ENCODE data around the gene LCN10. TPM values are rescaled to one million over a fixed set of nuclear protein-coding genes. Genes with fewer than 3 reads are reported as not detected.
"Not testable (repeated sequence)": the region's sequence is repeated elsewhere in the genome, so short reads cannot be mapped to it uniquely, and the experiment has no call there.

The LCN10 gene
- total and polyA plus RNA-seq, 5 donors from 2014 or later, result 0.30 to 3.9 (median 2.6) TPM

DNA sequence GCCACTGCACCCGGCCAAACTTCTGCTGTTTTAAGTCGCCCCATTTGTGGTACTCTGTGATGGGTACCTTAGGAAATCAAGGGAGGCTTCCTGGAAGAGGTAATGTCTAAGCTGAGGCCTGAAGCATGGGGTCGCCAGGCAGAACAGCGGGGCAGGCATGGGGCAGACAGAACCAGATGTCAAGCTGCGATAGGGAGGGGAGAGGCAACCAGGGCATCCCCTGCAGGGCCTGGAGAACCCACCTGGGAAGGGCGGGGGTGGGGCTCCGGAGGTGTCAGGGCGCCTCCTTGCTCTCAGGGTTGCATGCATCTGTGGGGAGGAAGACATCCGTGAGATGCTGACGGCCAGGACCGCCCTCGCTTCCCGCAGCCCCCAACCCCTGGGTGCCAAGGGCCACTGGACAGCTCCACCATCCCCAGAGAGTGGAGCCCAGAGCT, 18.8 kb upstream of the LCN10 start:
- H3K4me3 ChIP-seq (ENCODE audit: low read depth, low read length), result no peak overlapping the region
- H3K4me1 ChIP-seq (ENCODE audit: control insufficient read depth, insufficient read depth, low read length, poor library complexity, severe bottlenecking), result peaks cover 6% of the 10 kb centered on the region
- Mint-ChIP-seq H3K36me3 (no peaks in the 10 kb centered on the region), H3K4me1 (peaks cover 0 to 16% (median 3%) of the 10 kb centered on the region in 4 donors), H3K27me3 (peaks cover under 1% of the 10 kb centered on the region), H3K27ac (no peak overlapping the region), H3K9me3 (no peaks in the 10 kb centered on the region), H3K4me3 (no peak overlapping the region)
- no peak for DNase-seq
- H3K27me3 ChIP-seq (ENCODE audit: control insufficient read depth, insufficient read depth, low read length), result no peaks in the 10 kb centered on the region
- H3K9me3 ChIP-seq (ENCODE audit: control insufficient read depth in 2 of 2, low read length in 2 of 2), result no peaks in the 10 kb centered on the region
- no peaks in the 10 kb centered on the region for H3K36me3 ChIP-seq (ENCODE audit: control insufficient read depth, insufficient read depth, low read length)
- ATAC-seq (ENCODE audit: low read depth in 2 of 2), result no peak
- no peak overlapping the region for H3K27ac ChIP-seq (ENCODE audit: insufficient read depth, low read length, poor library complexity, severe bottlenecking)

DNA sequence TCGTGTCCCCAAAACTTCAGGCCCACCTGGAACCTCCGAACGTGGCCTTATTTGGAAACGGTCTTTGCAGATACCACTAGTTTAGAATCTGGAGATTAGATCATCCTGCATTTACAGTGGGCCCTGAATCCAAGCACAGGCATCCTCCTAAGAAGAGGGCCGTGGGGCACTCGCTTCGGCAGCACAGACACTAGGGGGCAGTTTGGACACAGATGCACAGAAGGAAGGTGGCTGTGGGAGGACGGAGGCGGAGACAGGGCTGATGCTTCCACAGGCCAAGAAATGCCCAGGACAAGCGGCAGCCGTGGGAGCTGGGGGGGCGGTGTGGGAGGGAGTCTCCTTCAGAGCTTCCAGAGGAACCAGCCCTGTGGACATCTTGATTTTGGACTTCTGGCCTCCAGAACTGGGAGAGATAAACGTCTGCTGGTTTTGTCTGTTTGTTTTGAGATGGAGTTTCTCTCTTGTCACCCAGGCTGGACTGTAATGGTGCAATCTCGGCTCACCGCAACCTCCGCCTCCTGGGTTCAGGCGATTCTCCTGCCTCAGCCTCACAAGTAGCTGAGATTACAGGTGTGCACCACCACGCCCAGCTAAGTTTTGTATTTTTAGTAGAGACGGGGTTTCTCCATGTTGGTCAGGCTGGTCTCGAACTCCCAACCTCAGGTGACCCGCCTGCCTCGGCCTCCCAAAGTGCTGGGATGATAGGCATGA, 18.2 kb upstream of the LCN10 start:
- not testable (repeated sequence) for H3K4me1 ChIP-seq (ENCODE audit: control insufficient read depth, insufficient read depth, low read length, poor library complexity, severe bottlenecking); H3K27me3 Mint-ChIP-seq; H3K36me3 ChIP-seq (ENCODE audit: control insufficient read depth, insufficient read depth, low read length); H3K27ac ChIP-seq (ENCODE audit: insufficient read depth, low read length, poor library complexity, severe bottlenecking); H3K36me3 Mint-ChIP-seq; H3K27me3 ChIP-seq (ENCODE audit: control insufficient read depth, insufficient read depth, low read length); H3K9me3 ChIP-seq (ENCODE audit: control insufficient read depth in 2 of 2, low read length in 2 of 2); H3K9me3 Mint-ChIP-seq; ATAC-seq (ENCODE audit: low read depth in 2 of 2); H3K4me3 Mint-ChIP-seq; H3K27ac Mint-ChIP-seq; H3K4me3 ChIP-seq (ENCODE audit: low read depth, low read length)
- DNase-seq, result peak in 1 of 3 donors; percentile 36
- peaks cover 0 to 11% (median 0%) of the 10 kb centered on the region in 4 donors for H3K4me1 Mint-ChIP-seq

DNA sequence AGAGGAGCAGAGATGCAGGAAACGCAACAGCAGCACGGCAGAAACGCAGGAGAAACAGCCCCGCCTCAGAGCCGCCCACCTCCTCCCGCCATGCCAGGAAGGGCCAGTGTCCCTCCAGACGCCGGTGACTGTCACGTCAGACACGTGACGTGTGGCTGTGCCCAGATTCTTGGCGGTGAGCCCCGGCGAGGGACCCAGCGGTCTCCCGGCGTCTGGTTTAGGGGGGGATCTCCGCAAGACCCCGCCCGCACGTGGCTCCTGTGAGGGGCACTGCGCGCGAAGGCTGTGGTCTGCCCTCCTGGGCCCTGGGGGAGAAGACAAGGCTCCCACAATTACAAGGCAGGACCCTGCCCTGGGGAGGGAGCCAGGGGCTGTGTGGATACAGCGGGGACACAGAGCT, 17.7 kb upstream of the LCN10 start:
- Mint-ChIP-seq H3K27ac (no peak overlapping the region), H3K4me3 (no peak overlapping the region), H3K27me3 (no peaks in the 10 kb centered on the region), H3K9me3 (peaks cover 0 to 3% (median 0%) of the 10 kb centered on the region in 7 donors), H3K4me1 (peaks cover 0 to 5% (median 0%) of the 10 kb centered on the region in 4 donors), H3K36me3 (no peaks in the 10 kb centered on the region)
- DNase-seq (no peak), ATAC-seq (ENCODE audit: low read depth in 2 of 2) (no peak)
- no peaks in the 10 kb centered on the region for H3K27me3 ChIP-seq (ENCODE audit: control insufficient read depth, insufficient read depth, low read length)
- H3K4me3 ChIP-seq (ENCODE audit: low read depth, low read length), result no peak overlapping the region
- H3K4me1 ChIP-seq (ENCODE audit: control insufficient read depth, insufficient read depth, low read length, poor library complexity, severe bottlenecking), result peaks cover 3% of the 10 kb centered on the region
- no peak overlapping the region for H3K27ac ChIP-seq (ENCODE audit: insufficient read depth, low read length, poor library complexity, severe bottlenecking)
- H3K36me3 ChIP-seq (ENCODE audit: control insufficient read depth, insufficient read depth, low read length), result no peaks in the 10 kb centered on the region
- H3K9me3 ChIP-seq (ENCODE audit: control insufficient read depth in 2 of 2, low read length in 2 of 2), result peaks cover 0 to 2% of the 10 kb centered on the region in 2 experiments

DNA sequence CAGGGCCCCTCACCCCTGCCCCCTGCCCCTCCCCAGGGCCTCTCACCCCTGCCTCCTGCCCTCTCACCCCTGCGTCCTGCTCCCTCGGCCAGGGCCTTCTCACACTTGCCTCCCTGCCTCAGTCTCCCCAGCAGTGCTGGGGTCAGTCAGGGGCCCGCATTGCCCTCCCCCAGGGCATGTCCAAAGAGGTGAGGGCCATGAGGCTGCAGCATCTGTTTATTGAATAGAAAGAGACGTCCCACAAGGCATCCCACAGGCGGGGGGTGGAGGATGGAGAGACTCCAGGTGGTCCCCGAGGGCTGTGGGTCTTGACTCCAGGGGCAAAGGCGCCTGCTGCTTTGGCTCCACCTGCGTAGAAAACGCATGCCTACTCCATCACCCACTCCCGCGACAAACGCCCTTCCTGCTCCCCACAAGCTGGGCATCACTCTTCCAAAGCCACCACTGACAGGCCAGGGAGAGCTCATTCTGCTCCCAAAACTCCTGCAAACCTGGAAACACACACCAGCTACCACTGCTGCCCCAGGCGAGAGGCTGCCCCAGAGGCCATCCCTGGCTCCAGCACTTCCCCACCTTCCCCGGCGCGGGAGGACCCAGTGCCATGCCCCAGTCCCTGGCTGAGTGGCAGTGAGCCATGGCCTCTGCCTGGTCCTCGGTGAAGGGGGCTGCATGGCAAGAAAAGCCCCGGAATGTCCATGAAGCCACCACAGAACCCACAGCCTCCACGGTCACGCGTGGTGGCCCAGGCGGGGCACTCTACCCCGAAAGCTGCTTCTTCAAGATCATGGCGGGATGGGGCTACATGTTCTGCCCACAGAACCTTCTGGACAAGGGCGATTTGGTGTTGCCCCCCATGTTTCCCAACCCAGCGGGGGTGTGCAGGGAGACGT, 16.9 kb upstream of the LCN10 start:
- H3K27ac ChIP-seq (ENCODE audit: insufficient read depth, low read length, poor library complexity, severe bottlenecking), result no peak overlapping the region
- H3K4me1 Mint-ChIP-seq, result peaks cover 0 to 5% (median 0%) of the 10 kb centered on the region in 4 donors
- H3K9me3 Mint-ChIP-seq, result peaks cover 0 to 3% (median 0%) of the 10 kb centered on the region in 7 donors
- H3K4me1 ChIP-seq (ENCODE audit: control insufficient read depth, insufficient read depth, low read length, poor library complexity, severe bottlenecking), result no peaks in the 10 kb centered on the region
- H3K27ac Mint-ChIP-seq, result no peak overlapping the region
- no peaks in the 10 kb centered on the region for H3K36me3 ChIP-seq (ENCODE audit: control insufficient read depth, insufficient read depth, low read length)
- H3K4me3 Mint-ChIP-seq, result no peak overlapping the region
- DNase-seq, result no peak
- H3K36me3 Mint-ChIP-seq, result no peaks in the 10 kb centered on the region
- peaks cover 0 to 2% of the 10 kb centered on the region in 2 experiments for H3K9me3 ChIP-seq (ENCODE audit: control insufficient read depth in 2 of 2, low read length in 2 of 2)
- no peaks in the 10 kb centered on the region for H3K27me3 Mint-ChIP-seq
- ATAC-seq (ENCODE audit: low read depth in 2 of 2), result no peak
- no peaks in the 10 kb centered on the region for H3K27me3 ChIP-seq (ENCODE audit: control insufficient read depth, insufficient read depth, low read length)
- no peak overlapping the region for H3K4me3 ChIP-seq (ENCODE audit: low read depth, low read length)

DNA sequence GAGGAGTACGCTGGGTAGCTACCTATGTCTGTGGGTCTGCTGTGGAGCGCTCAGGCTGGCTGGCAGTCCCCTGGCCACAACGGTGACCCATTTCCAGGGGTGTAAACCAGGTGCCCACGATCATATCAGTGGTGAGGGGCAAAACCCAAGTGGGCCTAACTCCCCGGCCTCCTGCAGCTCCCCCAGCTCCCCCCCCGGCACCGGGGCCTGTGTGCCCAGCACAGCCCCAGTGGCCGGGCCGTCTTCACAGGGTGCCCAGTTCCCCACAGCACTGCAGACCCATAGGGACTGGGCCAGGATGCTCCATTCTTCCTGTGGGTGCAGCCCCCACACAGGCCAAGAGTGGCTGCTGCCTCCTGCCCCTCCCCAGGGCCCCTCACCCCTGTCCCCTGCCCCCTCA, 16.3 kb upstream of the LCN10 start:
- Mint-ChIP-seq H3K4me3 (no peak overlapping the region), H3K27ac (no peak overlapping the region), H3K4me1 (peaks cover 0 to 5% (median 0%) of the 10 kb centered on the region in 4 donors), H3K9me3 (peaks cover 0 to 3% (median 0%) of the 10 kb centered on the region in 7 donors), H3K27me3 (no peaks in the 10 kb centered on the region), H3K36me3 (no peaks in the 10 kb centered on the region)
- Histone ChIP-seq H3K27ac (ENCODE audit: insufficient read depth, low read length, poor library complexity, severe bottlenecking) (no peak overlapping the region), H3K4me3 (ENCODE audit: low read depth, low read length) (no peak overlapping the region), H3K4me1 (ENCODE audit: control insufficient read depth, insufficient read depth, low read length, poor library complexity, severe bottlenecking) (no peaks in the 10 kb centered on the region), H3K36me3 (ENCODE audit: control insufficient read depth, insufficient read depth, low read length) (no peaks in the 10 kb centered on the region), H3K9me3 (ENCODE audit: control insufficient read depth in 2 of 2, low read length in 2 of 2) (peaks cover 0 to 2% of the 10 kb centered on the region in 2 experiments), H3K27me3 (ENCODE audit: control insufficient read depth, insufficient read depth, low read length) (no peaks in the 10 kb centered on the region)
- ATAC-seq (ENCODE audit: low read depth in 2 of 2) (no peak), DNase-seq (no peak)

DNA sequence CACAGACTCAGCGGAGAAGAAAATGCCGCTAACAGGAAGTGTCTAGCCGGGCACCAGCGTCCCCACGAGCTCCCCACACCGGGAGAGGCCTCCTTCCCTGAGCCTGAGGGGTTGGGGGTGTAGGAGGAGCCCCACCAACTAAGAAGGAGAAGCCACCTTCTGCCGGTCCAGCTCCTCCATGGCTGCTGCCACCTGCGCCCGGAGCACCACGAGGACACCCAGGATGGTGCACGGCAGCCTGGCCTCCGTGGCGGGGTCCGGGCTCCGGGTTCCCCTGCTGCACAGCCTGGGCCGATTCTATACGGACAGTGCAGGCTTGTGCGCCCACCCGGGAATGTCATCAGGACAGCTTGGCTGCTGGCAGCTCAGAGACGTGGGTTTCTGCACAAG, 15.0 kb upstream of the LCN10 start:
- no peak overlapping the region for H3K27ac ChIP-seq (ENCODE audit: insufficient read depth, low read length, poor library complexity, severe bottlenecking)
- H3K4me1 ChIP-seq (ENCODE audit: control insufficient read depth, insufficient read depth, low read length, poor library complexity, severe bottlenecking), result no peaks in the 10 kb centered on the region
- Mint-ChIP-seq H3K27ac (no peak overlapping the region), H3K4me1 (peaks cover 0 to 5% (median 0%) of the 10 kb centered on the region in 4 donors), H3K27me3 (peaks cover 3% of the 10 kb centered on the region), H3K4me3 (no peak overlapping the region), H3K9me3 (peaks cover 0 to 3% (median under 1%) of the 10 kb centered on the region in 7 donors), H3K36me3 (no peaks in the 10 kb centered on the region)
- H3K27me3 ChIP-seq (ENCODE audit: control insufficient read depth, insufficient read depth, low read length), result no peaks in the 10 kb centered on the region
- H3K9me3 ChIP-seq (ENCODE audit: control insufficient read depth in 2 of 2, low read length in 2 of 2), result peaks cover 2 to 3% of the 10 kb centered on the region in 2 experiments
- H3K36me3 ChIP-seq (ENCODE audit: control insufficient read depth, insufficient read depth, low read length), result no peaks in the 10 kb centered on the region
- no peak for DNase-seq
- no peak overlapping the region for H3K4me3 ChIP-seq (ENCODE audit: low read depth, low read length)
- no peak for ATAC-seq (ENCODE audit: low read depth in 2 of 2)

DNA sequence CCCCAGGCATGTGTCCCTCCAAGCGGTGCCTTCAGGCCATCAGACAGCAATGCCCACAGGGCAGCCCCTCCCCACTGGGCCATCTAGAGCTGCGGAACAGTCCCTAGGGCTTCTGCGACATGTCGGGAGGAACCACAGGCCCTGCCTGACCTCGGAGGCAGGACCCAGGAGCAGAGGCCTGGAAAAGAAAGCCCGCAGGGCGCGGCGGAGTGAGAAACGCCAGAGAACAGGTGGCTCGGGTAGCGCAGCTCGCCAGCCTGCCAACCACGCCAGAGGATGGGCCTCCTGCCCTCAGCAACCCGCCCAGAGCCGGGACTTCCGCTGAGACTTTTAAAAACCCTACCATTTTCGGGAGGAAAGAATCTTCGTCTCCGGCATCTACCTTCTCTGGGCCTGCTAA, 14.6 kb upstream of the LCN10 start:
- no peaks in the 10 kb centered on the region for H3K36me3 Mint-ChIP-seq
- H3K9me3 Mint-ChIP-seq, result peaks cover 2 to 6% (median 5%) of the 10 kb centered on the region in 7 donors
- H3K27me3 Mint-ChIP-seq, result peaks cover 7% of the 10 kb centered on the region
- Histone ChIP-seq H3K4me3 (ENCODE audit: low read depth, low read length) (no peak overlapping the region), H3K4me1 (ENCODE audit: control insufficient read depth, insufficient read depth, low read length, poor library complexity, severe bottlenecking) (no peaks in the 10 kb centered on the region), H3K36me3 (ENCODE audit: control insufficient read depth, insufficient read depth, low read length) (no peaks in the 10 kb centered on the region), H3K27ac (ENCODE audit: insufficient read depth, low read length, poor library complexity, severe bottlenecking) (no peak overlapping the region), H3K9me3 (ENCODE audit: control insufficient read depth in 2 of 2, low read length in 2 of 2) (peaks cover 4 to 7% of the 10 kb centered on the region in 2 experiments), H3K27me3 (ENCODE audit: control insufficient read depth, insufficient read depth, low read length) (no peaks in the 10 kb centered on the region)
- no peak overlapping the region for H3K4me3 Mint-ChIP-seq
- ATAC-seq (ENCODE audit: low read depth in 2 of 2) (no peak), DNase-seq (no peak)
- H3K27ac Mint-ChIP-seq, result no peak overlapping the region
- peaks cover 0 to 5% (median 0%) of the 10 kb centered on the region in 4 donors for H3K4me1 Mint-ChIP-seq
